ENCODE measurements around the gene TBCE. TPM values are rescaled to one million over a fixed set of nuclear protein-coding genes. Genes with fewer than 3 reads are reported as not detected.

TBCE gene
- total RNA-seq, 1 donor from 2014 or later, result 17.5 TPM

- DNase-seq, result no peak
Observed at GRCh38 chr1:235411489-235412486, 44.6 kb downstream of the TBCE start.

GRCh38 chr1:235415008-235415904 lies 48.0 kb downstream of the TBCE start:
- peak; percentile 87 for DNase-seq

- DNase-seq, result no peak
Observed at GRCh38 chr1:235416662-235417049, 49.4 kb downstream of the TBCE start.

GRCh38 chr1:235417086-235417697 lies 50.0 kb downstream of the TBCE start:
- DNase-seq, result peak; percentile 86

- DNase-seq, result no peak
Observed at GRCh38 chr1:235421751-235422150, 54.5 kb downstream of the TBCE start.

GRCh38 chr1:235423214-235423652 lies 56.0 kb downstream of the TBCE start:
- no peak for DNase-seq

- no peak for DNase-seq
Observed at GRCh38 chr1:235424092-235424491, 56.9 kb downstream of the TBCE start.

GRCh38 chr1:235425357-235425756 lies 58.1 kb downstream of the TBCE start:
- DNase-seq, result no peak

GRCh38 chr1:235426143-235426542 lies 58.9 kb downstream of the TBCE start:
- no peak for DNase-seq

- DNase-seq, result no peak
Observed at GRCh38 chr1:235426680-235427079, 59.5 kb downstream of the TBCE start.

GRCh38 chr1:235427447-235427846 lies 60.2 kb downstream of the TBCE start:
- DNase-seq, result no peak

- DNase-seq, result no peak
Observed at GRCh38 chr1:235429143-235429542, 61.9 kb downstream of the TBCE start.

GRCh38 chr1:235430991-235431390 lies 63.8 kb downstream of the TBCE start:
- peak; percentile 21 for DNase-seq

GRCh38 chr1:235434001-235434400 lies 66.8 kb downstream of the TBCE start:
- no peak for DNase-seq

GRCh38 chr1:235441159-235441685 lies 74.0 kb downstream of the TBCE start:
- no peak for DNase-seq

- peak; percentile 67 for DNase-seq
Observed at GRCh38 chr1:235442788-235443429, 75.7 kb downstream of the TBCE start.

GRCh38 chr1:235448616-235449015 lies 81.4 kb downstream of the TBCE start:
- peak; percentile 52 for DNase-seq

- no peak for DNase-seq
Observed at GRCh38 chr1:235450433-235450832, 83.2 kb downstream of the TBCE start.

GRCh38 chr1:235450886-235451483 lies 83.8 kb downstream of the TBCE start:
- no peak for DNase-seq

- DNase-seq, result no peak
Observed at GRCh38 chr1:235454021-235454420, 86.8 kb downstream of the TBCE start.

- no peak for DNase-seq
Observed at GRCh38 chr1:235455097-235455496, 87.9 kb downstream of the TBCE start.

- no peak for DNase-seq
Observed at GRCh38 chr1:235455823-235456222, 88.6 kb downstream of the TBCE start.

Measured in dermis blood vessel endothelial cell (primary cell).